IPS DF 19.7 (cell line): Measurements from ENCODE around the gene PLEKHA5.

Source experiments
- DNase-seq: peaks from one replicate; pipeline ENCODE4 v3.0.0-alpha.2; 2013; ENCODE audit warnings: low read depth, low spot score

Gene PLEKHA5

DNA sequence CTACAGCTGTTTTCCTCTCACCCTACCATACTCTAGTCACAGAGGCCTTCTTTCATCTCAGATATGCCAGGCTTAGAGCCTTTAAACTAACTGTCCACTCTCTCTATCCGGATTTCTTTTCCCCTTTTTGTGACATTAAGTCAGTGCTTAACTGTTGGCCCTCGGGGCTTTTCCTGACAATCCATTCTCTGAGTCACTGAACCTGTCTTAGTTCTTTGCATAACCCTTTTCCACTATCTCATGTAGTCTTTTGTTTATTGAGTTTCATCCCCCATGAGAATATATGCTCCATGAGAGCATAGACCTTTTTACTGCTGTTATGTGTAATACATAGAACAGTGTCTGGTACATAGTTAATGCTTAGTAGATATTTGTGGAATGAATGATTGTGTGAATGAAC is 68.7 kb downstream of the PLEKHA5 start:
- DNase-seq = no peak

- no peak for DNase-seq
Observed at GRCh38 chr12:19199332-19199731, 69.8 kb downstream of the PLEKHA5 start.

DNA sequence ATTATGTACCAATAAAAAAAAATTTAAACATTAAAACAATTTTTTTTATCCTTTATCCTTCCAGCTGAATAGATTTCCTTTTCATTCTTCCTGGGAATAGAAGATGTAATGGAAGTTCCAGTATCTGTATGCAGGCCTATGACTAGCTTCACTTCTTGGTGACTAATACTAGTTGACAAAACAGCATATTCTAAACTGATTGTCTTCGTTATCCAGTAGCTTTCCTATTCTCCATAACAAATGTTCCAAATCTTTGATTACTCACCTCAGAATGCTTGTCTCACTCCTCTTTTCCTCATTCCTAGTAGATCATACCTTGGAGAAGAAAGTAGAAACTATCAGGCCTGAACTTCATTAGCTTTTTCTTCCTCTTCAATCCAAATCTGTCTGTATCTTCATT is 70.7 kb downstream of the PLEKHA5 start:
- no peak for DNase-seq

GRCh38 chr12:19201661-19202060 is 72.1 kb downstream of the PLEKHA5 start:
- no peak for DNase-seq

DNA sequence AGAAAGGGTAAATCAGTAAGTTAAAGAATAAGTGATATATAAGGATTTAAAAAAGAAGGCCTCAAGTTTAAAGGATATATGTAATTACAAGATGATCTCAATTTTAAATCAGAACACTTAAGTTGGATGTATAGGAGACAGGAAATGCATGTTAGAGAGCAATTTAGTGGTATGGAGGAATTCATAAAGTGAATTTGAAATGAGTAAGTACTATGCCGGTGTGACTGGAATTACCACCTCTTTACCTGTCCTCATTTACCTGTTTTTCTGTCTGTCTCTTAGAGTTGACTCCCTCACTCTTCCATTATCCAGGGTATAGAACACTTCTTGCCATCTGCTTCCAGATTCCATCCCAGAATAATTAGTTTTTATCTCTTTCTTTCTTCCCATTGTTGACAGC is 73.5 kb downstream of the PLEKHA5 start:
- DNase-seq = no peak

- DNase-seq = no peak
Observed at GRCh38 chr12:19203539-19204506, 74.3 kb downstream of the PLEKHA5 start.

GRCh38 chr12:19205120-19205519 is 75.6 kb downstream of the PLEKHA5 start:
- DNase-seq = no peak

DNA sequence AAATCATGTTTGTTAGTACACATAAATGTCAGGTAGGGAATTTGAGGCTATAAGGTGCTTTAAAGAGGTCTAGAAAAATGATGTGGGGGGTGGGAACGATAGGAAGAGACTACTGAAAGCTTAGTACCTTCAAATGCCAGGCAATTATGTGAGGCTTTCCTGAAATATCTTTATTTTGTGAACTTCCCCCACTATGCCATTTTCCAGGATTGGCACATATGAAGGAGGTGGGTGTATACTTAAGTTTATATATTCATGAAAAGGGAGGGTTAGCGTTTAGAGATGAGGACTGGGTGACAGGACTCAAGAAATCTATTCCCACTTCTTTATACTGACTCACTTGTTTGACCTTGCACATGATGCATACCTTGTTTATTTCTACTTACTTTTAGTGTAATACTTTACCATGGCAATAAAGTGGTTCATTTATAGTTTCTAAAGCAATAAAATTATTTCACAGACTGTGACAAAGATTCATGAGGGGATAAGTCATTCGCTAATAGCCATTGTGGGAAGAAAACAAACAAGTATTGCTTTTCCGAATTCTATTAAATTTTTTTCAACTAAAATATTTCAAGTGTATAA is 77.1 kb downstream of the PLEKHA5 start:
- DNase-seq = no peak

DNA sequence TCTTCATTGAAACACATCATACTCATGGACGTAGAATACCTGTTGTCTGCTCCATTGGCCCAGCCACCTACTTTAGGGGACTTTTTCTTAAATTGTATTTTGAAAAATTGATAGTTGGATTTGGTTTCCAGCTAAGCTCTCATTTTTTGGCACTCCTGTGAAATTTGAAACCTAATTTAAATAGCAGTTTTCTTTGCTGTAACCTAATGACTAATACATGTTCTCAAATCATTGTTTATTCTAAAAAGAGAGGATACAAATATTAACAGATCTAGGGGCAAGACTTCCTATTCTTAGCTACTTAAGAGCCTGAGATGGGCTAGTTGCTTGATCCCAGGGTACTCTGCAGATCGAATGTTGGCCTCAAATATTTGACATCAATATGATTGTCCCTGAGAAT is 78.9 kb downstream of the PLEKHA5 start:
- DNase-seq = no peak

DNA sequence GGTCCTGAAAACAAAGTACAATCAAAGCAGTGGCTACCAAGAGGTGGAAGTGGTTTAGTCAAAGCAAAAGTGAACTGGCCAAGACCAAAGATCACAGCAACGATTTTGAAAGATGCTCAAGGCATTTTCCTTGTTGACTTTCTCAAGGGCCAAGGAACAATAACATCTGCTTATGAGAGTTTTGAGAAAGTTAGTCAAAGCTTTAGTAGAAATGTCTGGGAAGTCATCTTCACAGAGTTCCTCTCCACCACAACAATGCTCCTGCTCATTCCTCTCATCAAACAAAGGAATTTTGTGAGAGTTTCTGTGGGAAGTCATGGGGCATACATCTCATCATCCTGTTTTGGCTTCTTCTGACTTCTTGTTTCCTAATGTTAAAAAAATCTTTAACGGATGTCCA is 80.1 kb downstream of the PLEKHA5 start:
- no peak for DNase-seq

GRCh38 chr12:19211802-19212201 is 82.3 kb downstream of the PLEKHA5 start:
- no peak for DNase-seq

DNA sequence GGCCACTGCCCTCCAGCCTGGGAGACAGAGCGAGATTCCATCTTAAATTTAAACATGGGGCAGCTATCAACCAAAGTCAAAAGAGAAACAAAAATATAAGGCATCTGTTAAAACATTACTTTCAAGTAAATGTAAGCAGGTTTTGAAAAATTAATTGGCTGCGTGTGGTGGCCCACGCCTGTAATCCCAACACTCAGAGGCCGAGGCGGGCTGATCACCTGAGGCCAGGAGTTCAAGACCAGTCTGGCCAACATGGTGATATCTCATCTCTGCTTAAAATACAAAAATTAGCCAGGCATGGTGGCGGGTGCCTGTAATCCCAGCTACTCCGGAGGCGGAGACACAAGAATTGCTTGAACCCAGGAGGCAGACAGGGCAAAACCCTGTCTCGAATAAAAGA is 82.7 kb downstream of the PLEKHA5 start:
- no peak for DNase-seq

DNA sequence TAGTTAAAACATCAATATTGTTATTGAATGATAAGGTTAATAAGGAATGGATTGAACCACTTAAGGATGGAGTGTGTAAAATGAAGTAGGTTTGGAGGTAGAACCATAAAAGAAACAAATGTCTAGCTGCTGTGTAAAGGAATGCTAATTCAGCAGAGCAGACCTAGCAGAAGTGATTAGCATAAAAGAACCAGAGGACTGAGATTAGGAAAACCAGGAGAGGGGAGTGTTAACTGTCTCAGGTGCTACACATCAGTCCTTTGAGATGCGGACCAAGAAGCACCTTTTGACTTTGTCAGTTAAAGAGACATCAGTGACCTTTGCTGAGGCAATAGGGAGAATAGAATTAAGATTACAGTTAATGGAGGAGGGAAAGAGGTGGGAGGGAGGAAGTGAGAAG is 84.5 kb downstream of the PLEKHA5 start:
- no peak for DNase-seq

- DNase-seq = no peak
Observed at GRCh38 chr12:19215115-19215514, 85.6 kb downstream of the PLEKHA5 start.

DNA sequence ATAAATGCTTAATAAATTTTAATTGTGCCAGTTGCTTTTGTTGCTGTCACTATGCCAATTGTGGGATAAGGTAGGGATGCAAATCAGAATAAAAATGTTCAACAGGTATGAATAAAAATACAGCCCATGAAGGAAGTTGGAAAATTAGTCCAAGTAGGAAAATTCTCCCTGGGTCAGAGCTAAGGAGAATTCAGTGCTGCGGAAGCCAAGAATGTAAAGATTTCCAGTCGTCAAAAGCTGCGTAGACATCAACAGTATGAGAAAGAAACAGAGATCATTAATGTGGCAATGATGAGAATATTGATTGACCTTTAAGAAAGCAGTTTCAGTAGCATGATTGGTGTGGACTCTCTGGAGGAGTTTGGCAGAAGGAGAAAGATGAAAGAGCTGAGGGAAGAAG is 87.9 kb downstream of the PLEKHA5 start:
- DNase-seq = no peak

DNA sequence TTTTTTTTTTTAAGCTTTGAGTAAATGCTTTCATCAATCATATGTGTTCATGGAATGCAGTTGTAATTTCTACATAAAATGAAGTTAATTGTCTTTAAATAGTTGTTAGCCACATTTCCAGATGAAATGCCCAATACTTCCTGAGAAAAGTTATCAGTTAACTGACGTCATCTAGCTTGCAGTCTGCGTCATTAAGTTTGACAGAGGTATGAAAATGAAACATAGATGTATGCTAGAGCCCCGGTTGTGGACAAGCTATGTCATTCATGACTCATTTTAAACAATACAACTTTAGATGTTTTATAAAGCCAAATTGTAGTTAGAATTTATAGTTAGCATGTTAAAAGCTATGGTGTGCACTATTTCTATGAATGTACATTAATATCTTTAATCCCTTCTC is 90.7 kb downstream of the PLEKHA5 start:
- DNase-seq = no peak

DNA sequence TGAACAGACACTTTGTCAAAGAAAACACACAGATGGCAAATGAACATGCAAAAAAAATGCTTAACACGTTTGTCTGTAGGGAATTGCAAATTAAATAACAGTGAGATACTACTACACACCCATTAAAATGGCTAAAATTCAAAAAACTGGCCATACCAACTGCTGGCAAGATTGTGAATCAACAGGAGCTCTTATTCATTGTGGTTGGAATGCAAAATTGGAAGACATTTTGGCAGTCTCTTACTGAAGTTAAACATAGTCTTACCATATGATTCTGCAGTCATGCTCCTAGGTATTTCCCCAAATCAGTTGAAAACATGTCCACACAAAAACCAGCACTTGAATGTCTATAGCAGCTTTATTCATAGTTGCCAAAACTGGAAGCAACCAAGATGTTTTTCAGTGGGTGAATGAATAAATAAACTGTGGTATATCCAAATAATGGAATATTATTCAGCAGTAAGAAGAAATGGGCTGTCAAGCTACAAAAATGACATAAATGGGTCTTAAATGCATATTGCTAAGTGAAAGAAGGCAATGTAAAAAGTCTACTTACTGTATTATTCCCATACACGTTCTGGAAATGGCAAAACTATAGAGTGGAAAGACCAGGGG is 91.4 kb downstream of the PLEKHA5 start:
- no peak for DNase-seq

DNA sequence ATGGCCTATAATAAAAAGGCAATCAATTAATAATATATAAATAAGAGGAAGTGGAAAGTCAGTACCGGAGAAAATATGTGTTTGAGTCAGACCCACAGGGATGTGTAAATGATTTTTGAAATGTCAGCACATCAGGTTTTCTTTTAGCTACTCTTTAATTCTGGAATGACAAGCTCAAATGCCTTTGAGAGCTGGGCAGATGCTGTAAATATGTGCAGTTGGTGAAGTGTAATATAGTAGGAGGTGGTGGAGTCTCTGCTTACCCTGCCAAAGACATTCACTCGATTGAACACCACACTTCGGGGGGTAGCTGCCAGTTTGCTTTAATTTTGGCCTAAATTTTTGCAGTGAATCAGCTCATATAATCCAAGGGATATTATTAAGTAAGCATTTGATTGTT is 93.0 kb downstream of the PLEKHA5 start:
- no peak for DNase-seq

GRCh38 chr12:19223018-19223417 is 93.5 kb downstream of the PLEKHA5 start:
- DNase-seq = no peak

DNA sequence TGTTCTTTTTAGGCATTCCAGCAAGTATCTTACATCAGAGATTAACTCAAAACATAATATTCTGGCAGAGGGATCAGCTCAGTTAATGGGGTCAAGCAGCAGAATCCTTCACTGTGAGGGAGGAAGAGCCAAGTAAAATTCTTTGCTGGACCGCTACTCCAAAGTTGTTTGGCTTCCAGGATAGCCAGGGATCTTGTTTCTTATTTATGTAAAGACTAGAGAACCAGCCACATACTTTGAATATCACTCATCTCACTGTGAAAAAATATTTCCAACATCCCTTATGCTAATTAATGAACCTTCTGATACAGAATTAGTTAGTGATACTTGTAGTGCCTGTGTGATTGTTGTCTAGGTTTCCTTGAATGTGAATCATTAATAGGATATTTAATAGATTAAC is 94.2 kb downstream of the PLEKHA5 start:
- DNase-seq = no peak

DNA sequence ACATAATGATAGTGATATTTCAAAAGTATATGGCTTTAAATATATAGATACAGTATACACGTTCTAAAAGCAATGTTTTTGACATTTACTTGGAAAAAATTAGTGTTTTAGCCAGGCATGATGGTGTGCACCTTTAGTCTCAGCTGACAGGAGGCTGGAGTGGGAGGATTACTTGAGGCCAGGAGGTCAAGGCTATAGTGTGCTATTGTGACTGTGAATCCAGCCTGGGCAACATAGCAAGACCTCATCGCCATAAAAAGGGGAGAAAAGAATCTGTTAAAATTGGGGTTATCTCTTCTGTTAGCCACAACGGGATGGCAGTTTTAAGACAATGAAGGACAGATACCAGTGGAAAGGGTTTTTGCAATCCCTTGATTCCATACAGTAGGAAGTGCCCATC is 95.2 kb downstream of the PLEKHA5 start:
- no peak for DNase-seq

DNA sequence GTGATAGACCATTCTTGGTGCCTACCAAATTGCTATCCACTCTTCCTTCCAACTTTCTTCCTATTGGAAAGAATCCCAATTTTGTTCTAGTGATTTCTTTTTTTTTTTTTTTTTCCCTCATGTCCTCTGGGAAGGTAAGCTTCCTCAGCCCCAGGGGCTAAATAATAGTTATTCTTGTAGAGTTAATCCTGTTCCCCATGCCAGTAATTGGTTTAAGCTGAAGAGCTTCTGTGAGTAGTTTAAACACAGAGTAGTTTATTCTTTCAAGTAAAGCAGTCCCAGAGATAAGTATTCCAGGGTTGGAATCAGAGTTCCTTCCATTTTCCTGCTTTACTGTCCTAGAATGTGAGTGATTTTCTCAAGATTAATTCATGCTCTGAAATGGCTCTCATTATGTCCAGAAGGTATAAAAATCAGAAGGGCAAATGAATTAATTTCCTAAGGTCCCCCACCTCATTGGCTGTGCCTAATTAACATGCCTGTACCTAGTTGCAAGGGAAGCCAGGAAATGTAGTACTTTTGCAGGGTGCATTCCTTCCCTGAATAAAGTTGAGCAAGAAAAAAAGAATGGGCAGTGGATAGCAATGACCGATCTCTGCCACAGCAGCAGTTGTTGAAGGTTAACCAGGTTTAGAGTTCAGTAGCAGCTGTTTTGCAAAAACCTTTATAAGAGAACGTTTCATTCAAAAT is 97.8 kb downstream of the PLEKHA5 start:
- DNase-seq = no peak
